Stimulated activated CD4-positive, alpha-beta T cell treated with anti-CD3 and anti-CD28 coated beads, Interleukin-1b, Interleukin-23, amount 100 ng/mL, for 48 hours (primary cell): ENCODE results near the gene SLC36A4.
"Not testable (repeated sequence)": the region's sequence is repeated elsewhere in the genome, so short reads cannot be mapped to it uniquely, and the experiment has no call there.

Source experiments
- DNase-seq: peaks from one replicate; pipeline ENCODE4 v3.0.0-alpha.2; 2020

Gene SLC36A4

GRCh38 chr11:93193731-93194130 is 4.1 kb downstream of the SLC36A4 start:
- no peak for DNase-seq

GRCh38 chr11:93192163-93192562 is 5.6 kb downstream of the SLC36A4 start:
- DNase-seq, result no peak

- DNase-seq, result no peak
These were observed 8.3 kb downstream of the SLC36A4 start for GRCh38 chr11:93189462-93189861.

GRCh38 chr11:93188726-93189125 is 9.1 kb downstream of the SLC36A4 start:
- no peak for DNase-seq

- DNase-seq, result no peak
These were observed 10.5 kb downstream of the SLC36A4 start for GRCh38 chr11:93187290-93187689.

- not testable (repeated sequence) for DNase-seq
These were observed 19.9 kb downstream of the SLC36A4 start for GRCh38 chr11:93177891-93178290.

- DNase-seq, result no peak
These were observed 27.7 kb downstream of the SLC36A4 start for GRCh38 chr11:93169950-93170561.

GRCh38 chr11:93169143-93169542 is 28.6 kb downstream of the SLC36A4 start:
- DNase-seq, result no peak

GRCh38 chr11:93166862-93167261 is 30.9 kb downstream of the SLC36A4 start:
- DNase-seq, result no peak

GRCh38 chr11:93166194-93166593 is 31.6 kb downstream of the SLC36A4 start:
- no peak for DNase-seq

- DNase-seq, result no peak
These were observed 37.0 kb downstream of the SLC36A4 start for GRCh38 chr11:93160808-93161207.

GRCh38 chr11:93160156-93160555 is 37.6 kb downstream of the SLC36A4 start:
- DNase-seq, result no peak

- no peak for DNase-seq
These were observed 38.1 kb downstream of the SLC36A4 start for GRCh38 chr11:93159721-93160120.

GRCh38 chr11:93155738-93156137 is 42.1 kb downstream of the SLC36A4 start:
- DNase-seq, result no peak

GRCh38 chr11:93145390-93145915 is 52.3 kb downstream of the SLC36A4 start:
- no peak for DNase-seq

- DNase-seq, result no peak
These were observed 54.0 kb downstream of the SLC36A4 start for GRCh38 chr11:93143800-93144199.

GRCh38 chr11:93143186-93143585 is 54.6 kb downstream of the SLC36A4 start:
- DNase-seq, result no peak

GRCh38 chr11:93133488-93134109 is 64.2 kb downstream of the SLC36A4 start:
- no peak for DNase-seq

GRCh38 chr11:93132836-93133235 is 65.0 kb downstream of the SLC36A4 start:
- no peak for DNase-seq

GRCh38 chr11:93131709-93132108 is 66.1 kb downstream of the SLC36A4 start:
- no peak for DNase-seq

- DNase-seq, result no peak
These were observed 69.2 kb downstream of the SLC36A4 start for GRCh38 chr11:93128574-93128973.

- no peak for DNase-seq
These were observed 74.4 kb downstream of the SLC36A4 start for GRCh38 chr11:93123351-93123898.

GRCh38 chr11:93122535-93123235 is 75.1 kb downstream of the SLC36A4 start:
- DNase-seq, result no peak

GRCh38 chr11:93118276-93118675 is 79.5 kb downstream of the SLC36A4 start:
- no peak for DNase-seq
